ENCODE results near the gene ZNF628.

DNA sequence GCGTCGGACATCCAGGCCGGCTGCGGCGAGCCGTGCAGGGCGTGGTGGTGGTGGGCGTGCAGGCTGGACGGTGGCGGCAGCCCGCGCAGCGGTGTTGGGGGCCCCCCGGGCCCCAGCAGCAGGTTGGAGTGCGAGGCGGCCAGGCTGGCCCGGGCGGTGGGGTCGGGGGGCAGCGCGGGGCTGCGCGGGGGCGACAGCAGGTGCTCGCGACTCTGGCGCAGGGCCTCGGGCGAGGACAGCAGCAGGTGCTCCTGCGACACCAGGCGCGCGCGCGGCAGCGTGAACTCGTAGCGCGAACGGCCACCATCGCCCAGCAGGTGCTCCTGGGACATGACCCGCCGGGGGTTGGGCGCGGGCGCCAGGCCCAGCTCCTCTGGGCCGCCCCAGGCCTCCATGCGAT, 43.1 kb upstream of the ZNF628 start:
- TF ChIP-seq, protein P1, sequence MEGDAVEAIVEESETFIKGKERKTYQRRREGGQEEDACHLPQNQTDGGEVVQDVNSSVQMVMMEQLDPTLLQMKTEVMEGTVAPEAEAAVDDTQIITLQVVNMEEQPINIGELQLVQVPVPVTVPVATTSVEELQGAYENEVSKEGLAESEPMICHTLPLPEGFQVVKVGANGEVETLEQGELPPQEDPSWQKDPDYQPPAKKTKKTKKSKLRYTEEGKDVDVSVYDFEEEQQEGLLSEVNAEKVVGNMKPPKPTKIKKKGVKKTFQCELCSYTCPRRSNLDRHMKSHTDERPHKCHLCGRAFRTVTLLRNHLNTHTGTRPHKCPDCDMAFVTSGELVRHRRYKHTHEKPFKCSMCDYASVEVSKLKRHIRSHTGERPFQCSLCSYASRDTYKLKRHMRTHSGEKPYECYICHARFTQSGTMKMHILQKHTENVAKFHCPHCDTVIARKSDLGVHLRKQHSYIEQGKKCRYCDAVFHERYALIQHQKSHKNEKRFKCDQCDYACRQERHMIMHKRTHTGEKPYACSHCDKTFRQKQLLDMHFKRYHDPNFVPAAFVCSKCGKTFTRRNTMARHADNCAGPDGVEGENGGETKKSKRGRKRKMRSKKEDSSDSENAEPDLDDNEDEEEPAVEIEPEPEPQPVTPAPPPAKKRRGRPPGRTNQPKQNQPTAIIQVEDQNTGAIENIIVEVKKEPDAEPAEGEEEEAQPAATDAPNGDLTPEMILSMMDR (IDR thresholded peaks at IDR 0.05; ENCODE audit: insufficient read depth, low read length) = no peak
- TF ChIP-seq GABPA (IDR thresholded peaks at IDR 0.05; ENCODE audit: low read depth) = no peak
- TF ChIP-seq POLR2AphosphoS5 (IDR thresholded peaks at IDR 0.05; ENCODE audit: low read depth) = no peak
- no peak for TF ChIP-seq SPI1 (IDR thresholded peaks at IDR 0.05; ENCODE audit: borderline replicate concordance, low read depth)

All from HL-60 (cell line).